Astrocyte (in vitro differentiated cells and primary cell): ENCODE measurements around the gene PCTP.

Source experiments
- CTCF ChIP-seq: IDR thresholded peaks from 2 replicates; pipeline ENCODE4 v1.5.1; 2011; ENCODE audit warnings: low read depth, mild to moderate bottlenecking, inconsistent platforms, low read length, moderate library complexity; ENCODE audit not compliant: insufficient read depth
- EZH2 ChIP-seq: IDR thresholded peaks from 2 replicates; pipeline ENCODE4 v1.6.1; 2012; ENCODE audit warnings: mild to moderate bottlenecking, low read length, inconsistent platforms; ENCODE audit not compliant: insufficient read depth

DNA sequence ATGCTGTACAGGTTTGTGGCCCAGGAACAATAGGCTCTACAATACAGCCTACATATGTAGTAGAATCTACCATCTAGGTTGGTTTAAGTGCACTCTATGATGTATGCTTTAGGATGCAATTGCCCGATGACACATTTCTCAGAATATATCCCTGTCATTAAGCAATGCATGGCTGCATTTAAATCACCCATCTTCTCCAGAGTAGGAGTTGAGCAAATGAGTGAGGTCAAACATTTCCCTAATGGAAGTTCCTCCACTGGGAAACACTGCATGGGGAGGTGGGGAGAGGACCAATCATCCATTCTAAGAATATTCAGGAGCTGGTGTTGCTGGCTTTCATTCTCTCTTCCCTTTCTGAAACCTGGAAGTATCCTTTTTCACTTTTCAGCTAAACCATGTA is 2.0 kb upstream of the PCTP start:
- TF ChIP-seq CTCF: no peak
- TF ChIP-seq EZH2: no peak
